GM19043 (cell line): Measurements from ENCODE around the gene STAT4.

Source experiments
- ATAC-seq: cut with Tn5 transposase; IDR thresholded peaks from one replicate; pipeline ENCODE4 v1.9.1; 2021; ENCODE audit warnings: low read depth; ENCODE audit not compliant: unreplicated experiment

Gene STAT4

GRCh38 chr2:190980630-190981209 lies 170.1 kb downstream of the STAT4 start:
- no peak for ATAC-seq

DNA sequence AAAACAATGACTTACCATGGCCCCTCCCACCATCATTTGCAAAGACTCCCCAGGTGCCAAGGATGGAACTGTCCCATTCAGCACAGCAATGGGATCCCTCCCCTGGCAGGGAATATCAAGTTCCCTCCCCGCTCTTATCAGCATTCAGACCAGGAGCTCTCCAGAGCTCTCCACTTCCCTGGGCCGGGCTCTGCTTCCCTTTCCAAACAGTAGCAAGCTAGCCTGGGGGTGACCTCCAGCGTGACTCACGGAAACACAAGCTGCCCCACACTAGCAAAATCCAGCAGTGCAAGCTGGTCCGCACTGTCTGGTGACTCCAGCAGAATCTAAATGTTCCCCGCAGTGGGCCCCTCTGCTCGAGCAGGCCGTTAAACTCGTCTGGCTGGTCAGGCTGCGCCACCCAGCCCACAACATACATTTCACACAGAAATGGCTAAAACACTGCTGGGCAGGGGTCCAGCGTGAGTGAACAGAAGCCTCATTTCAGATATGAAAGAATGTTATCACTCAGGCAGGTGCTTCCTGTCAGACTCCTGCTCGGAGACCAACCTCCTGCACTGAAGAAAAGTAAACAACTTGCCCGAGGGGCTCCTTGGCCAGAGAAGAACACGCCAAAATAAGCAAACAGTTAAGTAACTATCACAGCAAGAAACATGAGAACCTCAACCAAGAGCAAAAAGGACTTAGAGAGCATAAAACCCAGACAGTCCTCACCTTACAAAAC lies 170.7 kb downstream of the STAT4 start:
- no peak for ATAC-seq
